ENCODE results near the gene TMPRSS11B. TPM values are rescaled to one million over a fixed set of nuclear protein-coding genes. Genes with fewer than 3 reads are reported as not detected.

The TMPRSS11B gene
- total RNA-seq (2013) = not detected
- not detected for polyA plus RNA-seq
- polyA minus RNA-seq = not detected in 2 replicates
- 0 to 1.3 (median 0) reads per million in 11 experiments for total RNA-seq

GRCh38 chr4:68245594-68245993 is at the start of gene TMPRSS11B:
Gene TMPRSS11B, minus strand, starts transcription at chr4:68245694. Its CDS starts 136 bp downstream, at chr4:68245558.
- Histone ChIP-seq H3K9ac (ENCODE audit: insufficient read depth, low read length, poor library complexity, severe bottlenecking) (no peak within 1 kb of the TSS), H2AFZ (ENCODE audit: insufficient read depth, low read depth, low read length, poor library complexity, severe bottlenecking) (no peak within 1 kb of the TSS), H4K20me1 (ENCODE audit: insufficient read depth, low read length) (no peaks in the 10 kb centered on the region), H3K36me3 (replicated peaks in 1 of 2; ENCODE audit: control insufficient read depth in 1 of 2, insufficient read depth in 2 of 2, low read length in 2 of 2) (no peaks in the 10 kb centered on the region), H3K4me2 (replicated peaks; ENCODE audit: extremely low read depth, low read length, poor library complexity, severe bottlenecking) (no peak within 1 kb of the TSS), H3K27ac (ENCODE audit: low read depth in 1 of 2, low read length in 2 of 2) (no peak within 1 kb of the TSS), H3K9me3 (replicated peaks in 1 of 2; ENCODE audit: control insufficient read depth in 1 of 2, insufficient read depth in 1 of 2, low read length in 2 of 2) (no peaks in the 10 kb centered on the region), H3K27me3 (ENCODE audit: control insufficient read depth in 2 of 2, insufficient read depth in 2 of 2, low read length in 2 of 2) (no peaks in the 10 kb centered on the region), H3K79me2 (ENCODE audit: insufficient read depth, low read length) (no peaks in the 10 kb centered on the region), H3K4me3 (replicated peaks in 1 of 3; ENCODE audit: low read depth in 2 of 3, low read length in 3 of 3) (no peak within 1 kb of the TSS), H3K4me1 (ENCODE audit: control insufficient read depth in 1 of 2, insufficient read depth in 2 of 2, low read length in 2 of 2) (no peaks in the 10 kb centered on the region)
- H3K4me1 Mint-ChIP-seq = no peaks in the 10 kb centered on the region
- no peaks in the 10 kb centered on the region for H3K27me3 Mint-ChIP-seq (ENCODE audit: low read depth in 3 of 3)
- no peak within 1 kb of the TSS for H3K27ac Mint-ChIP-seq
- 93% methylated on average over 4 of the region's 6 CpGs for WGBS (ENCODE audit: insufficient coverage)
- H3K9me3 Mint-ChIP-seq = peaks cover 0 to 2% (median 0%) of the 10 kb centered on the region in 7 donors
- no peak for DNase-seq
- TF ChIP-seq CTCF (IDR thresholded peaks at IDR 0.05) = no peak
- H3K4me3 Mint-ChIP-seq = no peak within 1 kb of the TSS
- H3K36me3 Mint-ChIP-seq = no peaks in the 10 kb centered on the region
- intact Hi-C loops (cut with micrococcal nuclease) = no loop called here

GRCh38 chr4:68291256-68291655 is 45.8 kb upstream of the TMPRSS11B start:
- Histone ChIP-seq H3K9ac (ENCODE audit: insufficient read depth, low read length, poor library complexity, severe bottlenecking) (no peak overlapping the region), H3K79me2 (ENCODE audit: insufficient read depth, low read length) (no peaks in the 10 kb centered on the region), H3K27me3 (ENCODE audit: control insufficient read depth in 2 of 2, insufficient read depth in 2 of 2, low read length in 2 of 2) (no peaks in the 10 kb centered on the region), H4K20me1 (ENCODE audit: insufficient read depth, low read length) (no peaks in the 10 kb centered on the region), H3K4me1 (ENCODE audit: control insufficient read depth in 1 of 2, insufficient read depth in 2 of 2, low read length in 2 of 2) (no peaks in the 10 kb centered on the region), H3K9me3 (replicated peaks in 1 of 2; ENCODE audit: control insufficient read depth in 1 of 2, insufficient read depth in 1 of 2, low read length in 2 of 2) (peaks cover 0 to 2% of the 10 kb centered on the region in 2 donors), H3K4me2 (replicated peaks; ENCODE audit: extremely low read depth, low read length, poor library complexity, severe bottlenecking) (no peak overlapping the region), H3K36me3 (replicated peaks in 1 of 2; ENCODE audit: control insufficient read depth in 1 of 2, insufficient read depth in 2 of 2, low read length in 2 of 2) (no peaks in the 10 kb centered on the region), H3K4me3 (replicated peaks in 1 of 3; ENCODE audit: low read depth in 2 of 3, low read length in 3 of 3) (no peak overlapping the region), H3K27ac (ENCODE audit: low read depth in 1 of 2, low read length in 2 of 2) (no peak overlapping the region), H2AFZ (ENCODE audit: insufficient read depth, low read depth, low read length, poor library complexity, severe bottlenecking) (no peak overlapping the region)
- no peak overlapping the region for H3K27ac Mint-ChIP-seq
- no peak for DNase-seq
- no peaks in the 10 kb centered on the region for H3K36me3 Mint-ChIP-seq
- no peaks in the 10 kb centered on the region for H3K4me1 Mint-ChIP-seq
- intact Hi-C loops (cut with micrococcal nuclease) = no loop called here
- no peak overlapping the region for H3K4me3 Mint-ChIP-seq
- H3K27me3 Mint-ChIP-seq (ENCODE audit: low read depth in 3 of 3) = peaks cover 0 to 3% (median 0%) of the 10 kb centered on the region in 3 donors
- H3K9me3 Mint-ChIP-seq = peaks cover 0 to 9% (median 3%) of the 10 kb centered on the region in 7 donors
- no CpG with 5 or more reads among the region's 1 CpG for WGBS (ENCODE audit: insufficient coverage)
- no peak for TF ChIP-seq CTCF (IDR thresholded peaks at IDR 0.05)

Data from CD14-positive monocyte (primary cell).